ENCODE measurements around the gene MYH8.

The MYH8 gene

DNA sequence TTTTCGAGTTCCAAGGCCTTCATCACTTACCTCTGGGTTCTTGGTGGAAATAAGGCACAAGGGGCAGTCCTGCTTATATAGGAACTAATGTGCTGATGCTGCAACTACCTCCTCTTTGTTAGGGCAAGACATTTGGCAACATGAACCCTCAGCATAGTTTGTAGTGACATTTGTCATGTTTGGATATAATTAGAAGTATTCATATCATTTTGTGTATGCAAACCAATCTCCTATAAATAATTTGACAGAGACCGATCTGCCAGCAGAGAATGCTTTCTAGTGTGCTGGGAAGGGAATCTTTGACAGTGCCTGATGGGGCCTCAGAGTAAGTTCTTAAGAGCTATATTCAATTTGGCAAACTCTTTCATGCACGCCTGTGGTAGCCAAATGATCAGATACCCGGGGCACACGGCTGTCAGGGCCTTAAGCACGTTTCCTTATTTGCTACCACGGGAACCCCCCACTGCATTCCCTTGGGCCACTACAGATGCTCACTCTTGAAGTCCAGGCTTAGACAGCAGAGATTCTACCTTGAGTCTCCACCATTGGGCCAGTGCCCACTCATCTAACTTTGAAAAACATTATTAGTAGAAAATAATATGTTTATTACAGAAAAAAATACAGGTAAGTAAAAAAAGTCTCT lies at the start of gene MYH8:
MYH8 (minus strand) TSS at position 51 of the 643 bp plus-strand sequence. CDS start 1,723 bp downstream, outside the sequence.
- no peak for DNase-seq (ENCODE audit: low spot score)

DNA sequence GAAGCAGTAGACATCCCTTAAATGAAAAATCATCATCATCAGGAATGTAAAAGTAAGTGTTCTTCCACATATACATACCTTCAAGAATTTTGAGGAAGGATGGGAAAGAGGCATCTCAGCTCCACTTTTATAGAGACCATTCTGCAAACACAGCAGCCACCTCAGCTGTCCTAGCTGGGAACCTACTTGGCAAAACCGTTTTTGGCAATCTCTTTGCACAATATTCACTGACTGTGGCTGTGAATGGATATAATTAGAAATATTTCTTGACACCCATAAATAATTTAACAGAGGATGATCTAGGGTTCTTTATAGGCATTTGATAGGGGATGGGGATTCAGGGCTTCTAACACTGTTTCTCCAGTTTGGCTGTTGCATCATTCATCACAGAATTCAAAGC lies 47.7 kb upstream of the MYH8 start, which contains the start of gene MYH4:
MYH4 (minus strand) TSS at position 101 of the 400 bp plus-strand sequence. CDS start 2,814 bp downstream, outside the sequence.
- no peak for DNase-seq (ENCODE audit: low spot score)

DNA sequence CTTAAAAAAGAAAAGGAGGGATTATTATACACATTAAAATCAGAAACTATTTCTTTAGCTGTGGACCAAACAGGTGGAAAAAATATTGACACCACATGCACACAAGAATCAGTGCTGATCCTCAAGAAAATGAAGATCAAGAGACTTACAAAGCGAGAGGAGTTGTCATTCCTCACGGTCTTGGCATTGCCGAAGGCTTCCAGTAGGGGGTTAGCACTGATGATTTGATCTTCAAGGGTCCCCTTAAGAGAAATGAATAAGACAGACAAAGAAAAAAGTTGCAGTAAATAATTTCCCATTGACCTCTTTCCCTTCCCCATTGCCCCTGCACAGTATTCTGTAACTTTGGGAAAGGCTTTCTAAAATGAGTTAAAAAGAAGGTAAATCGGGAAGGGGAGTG lies 41.7 kb upstream of the MYH8 start:
- no peak for DNase-seq (ENCODE audit: low spot score)

DNA sequence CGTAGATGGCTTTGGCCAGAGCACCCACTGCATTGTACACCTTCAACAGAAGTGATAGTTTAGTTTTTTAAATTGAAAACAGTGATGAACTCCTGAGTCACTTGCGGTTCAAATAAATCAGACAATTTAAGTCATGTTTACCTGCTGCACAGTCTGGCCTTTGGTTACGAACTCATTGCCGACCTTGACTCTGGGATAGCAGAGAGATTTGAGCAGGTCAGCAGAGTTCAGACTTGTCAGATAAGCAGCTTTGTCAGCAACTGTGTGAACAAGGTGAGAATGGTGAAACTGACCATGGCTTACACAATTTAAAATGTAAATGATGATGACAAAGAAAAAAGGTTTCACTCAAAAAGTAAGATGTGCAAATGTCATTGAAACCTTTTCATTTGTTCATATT lies 38.3 kb upstream of the MYH8 start:
- DNase-seq (ENCODE audit: low spot score): peak; percentile 20

DNA sequence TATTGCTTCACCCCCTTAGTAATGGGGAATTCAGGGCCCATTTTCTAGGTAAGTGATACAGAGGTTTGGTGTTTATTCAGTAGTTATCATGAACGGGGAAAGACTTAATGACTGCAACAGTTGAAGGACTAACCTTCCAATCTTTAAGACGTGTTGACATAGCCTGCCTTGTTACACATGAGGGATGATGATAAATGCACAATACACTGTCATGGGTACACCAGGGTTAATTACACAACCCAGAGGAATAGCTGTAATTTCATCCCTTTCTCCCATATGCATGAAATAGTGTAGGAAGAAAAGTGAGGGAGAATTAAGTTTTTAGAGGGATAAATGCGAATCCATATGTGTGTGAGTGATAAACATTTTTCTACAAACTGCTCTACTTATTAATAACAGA lies 37.0 kb upstream of the MYH8 start:
- DNase-seq (ENCODE audit: low spot score): no peak

DNA sequence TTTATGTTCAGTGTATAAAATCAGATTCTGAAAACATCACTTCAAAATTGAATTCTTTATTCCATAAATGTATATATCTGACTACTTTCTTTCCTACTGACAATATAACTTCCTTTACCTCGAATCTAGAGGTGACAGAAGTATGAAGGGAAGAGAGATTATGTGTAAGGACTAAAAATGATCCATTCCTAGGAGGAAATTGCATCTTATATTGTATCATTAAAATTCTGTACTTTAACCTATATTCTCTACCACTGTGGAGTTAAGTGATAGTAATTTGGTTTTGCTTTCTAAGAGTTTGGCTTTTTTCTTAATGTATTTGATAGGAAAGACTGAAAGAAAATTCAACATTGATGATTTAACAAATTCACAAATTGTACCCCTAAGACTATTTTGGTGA lies 36.2 kb upstream of the MYH8 start:
- DNase-seq (ENCODE audit: low spot score): no peak

DNA sequence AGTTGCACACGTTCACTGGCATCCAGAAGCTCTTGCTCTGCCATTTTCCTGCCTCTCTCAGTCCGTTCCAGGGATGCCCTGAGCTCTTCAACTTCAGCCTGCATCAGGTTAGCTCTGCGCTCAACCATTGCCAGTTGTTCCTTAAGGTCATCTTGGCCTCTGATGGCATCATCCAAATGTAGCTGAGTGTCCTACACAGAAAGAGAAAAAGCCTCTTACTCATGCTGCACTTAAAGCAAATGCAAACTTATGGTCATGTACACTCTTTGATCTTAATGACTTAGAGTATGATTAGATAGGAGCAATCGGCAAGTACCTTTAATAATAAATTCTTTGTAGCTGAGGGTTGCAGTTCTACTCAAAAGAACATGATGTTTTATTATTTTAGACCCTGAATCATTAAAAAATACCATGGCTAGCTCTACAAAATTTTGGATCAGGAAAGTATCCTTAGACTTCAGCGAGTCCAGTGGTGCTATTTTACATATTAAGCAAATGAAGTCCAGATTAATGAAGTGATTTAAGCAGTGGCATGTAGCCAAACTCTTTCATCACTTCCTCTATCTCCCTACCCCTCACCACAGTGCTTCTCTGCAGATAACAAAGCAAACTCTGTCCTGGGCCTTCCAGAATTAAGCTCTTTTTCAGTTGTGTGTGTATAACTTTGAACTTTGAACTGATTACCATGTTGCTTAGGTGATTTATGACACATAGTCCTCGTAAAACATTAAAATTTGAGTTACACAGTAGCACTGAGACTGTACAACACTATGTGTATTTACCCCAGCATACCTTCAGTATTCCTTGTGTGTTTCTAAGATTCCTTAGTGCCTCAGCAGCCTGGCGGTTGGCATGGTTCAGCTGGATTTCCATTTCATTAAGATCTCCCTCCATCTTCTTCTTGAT lies 25.5 kb upstream of the MYH8 start:
- peak; percentile 38 for DNase-seq (ENCODE audit: low spot score)

DNA sequence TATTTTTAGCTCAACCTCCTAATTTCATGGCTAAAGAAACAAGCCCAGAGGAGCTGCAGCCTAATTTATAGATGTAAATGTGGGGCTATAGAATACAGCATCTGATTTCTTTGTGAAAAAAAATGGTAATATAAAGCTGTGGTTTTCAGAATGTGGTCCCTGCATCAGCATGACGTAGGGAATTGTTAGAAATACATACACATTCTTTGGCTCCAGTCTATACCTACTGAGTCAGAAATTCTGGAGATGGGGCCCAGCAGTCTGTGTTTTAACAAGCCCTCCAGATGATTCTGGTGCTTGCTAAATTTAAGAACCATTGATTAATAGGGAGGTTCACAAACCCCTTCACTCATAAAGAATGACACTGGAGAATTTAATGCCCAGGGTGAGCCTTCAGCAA lies 18.1 kb upstream of the MYH8 start:
- DNase-seq (ENCODE audit: low spot score): no peak

DNA sequence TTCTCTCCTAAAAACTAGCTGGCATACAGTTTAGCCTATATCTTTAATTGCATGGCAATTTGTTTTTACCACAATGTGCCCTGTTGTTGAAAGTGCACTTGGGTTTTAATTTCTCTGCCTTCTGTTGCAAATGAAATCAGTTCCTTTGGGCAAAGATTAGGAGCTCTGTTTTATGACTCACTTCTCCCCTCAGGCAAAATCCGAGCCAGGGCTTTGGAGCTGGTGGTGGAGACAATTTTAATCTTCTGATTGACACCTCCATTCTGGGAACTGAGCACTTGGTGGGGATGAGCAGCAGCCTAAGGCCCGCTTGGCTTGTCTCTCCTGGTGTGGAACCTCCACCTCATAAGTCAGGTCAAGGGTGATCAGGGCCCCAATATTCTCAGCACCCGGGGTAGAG lies 13.3 kb upstream of the MYH8 start:
- DNase-seq (ENCODE audit: low spot score): no peak

DNA sequence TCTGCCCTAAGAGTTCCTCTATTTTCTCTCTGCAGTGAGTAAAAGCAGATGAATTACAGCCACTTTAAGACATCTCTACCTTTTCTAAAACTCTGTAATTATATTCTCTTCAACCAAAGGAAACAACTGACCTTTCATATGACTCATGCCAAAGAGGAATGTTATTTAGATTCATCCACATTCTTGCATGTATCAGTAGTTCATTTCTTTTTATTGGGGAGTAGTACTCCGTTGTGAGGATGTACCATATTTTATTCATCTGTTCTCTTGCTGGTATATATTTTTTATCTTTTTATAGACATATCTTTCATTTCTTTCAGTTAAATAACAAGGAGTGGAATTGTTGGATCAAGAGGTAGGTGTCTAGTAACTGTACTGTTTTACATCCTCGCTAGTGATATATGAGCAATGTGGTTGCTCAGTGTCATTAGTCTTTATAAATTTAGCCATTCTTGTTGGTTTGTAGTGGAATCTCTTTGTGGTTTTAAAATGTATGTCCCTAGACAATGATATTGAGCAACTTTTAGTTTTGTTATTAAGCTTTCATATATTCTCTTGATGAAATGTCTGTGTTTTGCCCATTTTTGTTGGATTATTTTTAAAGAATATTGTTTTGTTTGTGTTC lies 7.8 kb upstream of the MYH8 start:
- no peak for DNase-seq (ENCODE audit: low spot score)

DNA sequence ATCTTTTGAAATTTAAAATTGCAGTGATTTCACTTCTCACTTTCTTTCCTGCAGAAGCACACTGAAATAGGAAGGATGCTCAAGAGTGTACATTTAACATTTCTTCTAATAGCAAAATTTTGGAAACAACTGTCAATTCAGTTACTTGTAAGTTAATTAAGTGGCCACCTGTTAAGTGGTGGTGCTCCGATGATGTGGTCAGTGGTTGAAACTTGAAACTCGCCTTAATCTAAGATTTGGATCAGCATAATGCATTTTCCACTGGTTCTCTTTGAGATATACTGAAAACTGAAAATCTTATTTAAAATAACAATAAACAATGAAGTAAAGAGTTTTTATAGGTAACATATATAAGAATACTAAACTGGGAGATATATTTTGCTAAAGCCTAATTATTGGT lies 7.0 kb upstream of the MYH8 start:
- DNase-seq (ENCODE audit: low spot score): no peak

DNA sequence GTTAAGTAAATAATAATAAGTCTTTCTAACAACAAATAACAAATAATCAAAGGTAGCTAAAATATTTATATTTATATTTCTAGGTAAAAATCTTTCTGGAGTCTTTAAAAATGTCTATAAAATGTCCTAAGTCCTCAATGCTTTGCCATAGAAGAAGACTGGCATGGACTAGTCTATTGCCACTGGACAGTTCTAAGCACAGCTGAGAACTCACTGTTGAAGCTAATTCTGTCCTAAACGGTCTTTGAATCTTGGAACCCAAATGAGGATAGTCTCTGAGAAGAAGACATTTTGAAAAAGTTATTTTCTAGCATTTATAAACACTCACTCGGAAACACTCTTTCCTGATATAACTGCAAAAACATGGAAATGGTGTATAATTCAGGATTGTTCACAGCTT lies 539 bp downstream of the MYH8 start:
- no peak for DNase-seq (ENCODE audit: low spot score)

DNA sequence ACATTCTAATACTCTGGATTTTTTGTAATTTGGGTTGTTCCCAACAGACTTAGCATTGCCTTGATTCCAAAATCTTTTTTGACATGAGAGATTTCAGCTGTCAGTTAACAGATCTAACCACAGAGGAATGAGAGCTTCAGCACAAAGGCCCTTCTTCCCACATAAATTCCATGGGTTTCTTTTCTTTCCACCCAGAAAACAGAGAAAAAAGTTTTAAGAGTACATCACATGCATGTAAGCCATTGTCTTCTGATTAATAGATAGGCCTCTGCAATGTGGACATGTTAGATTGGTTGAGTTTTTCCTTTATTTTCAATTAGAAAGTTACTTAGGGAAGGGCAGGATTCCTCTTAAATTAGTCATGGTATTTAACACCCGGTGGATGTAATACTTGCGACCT lies 939 bp downstream of the MYH8 start:
- no peak for DNase-seq (ENCODE audit: low spot score)

DNA sequence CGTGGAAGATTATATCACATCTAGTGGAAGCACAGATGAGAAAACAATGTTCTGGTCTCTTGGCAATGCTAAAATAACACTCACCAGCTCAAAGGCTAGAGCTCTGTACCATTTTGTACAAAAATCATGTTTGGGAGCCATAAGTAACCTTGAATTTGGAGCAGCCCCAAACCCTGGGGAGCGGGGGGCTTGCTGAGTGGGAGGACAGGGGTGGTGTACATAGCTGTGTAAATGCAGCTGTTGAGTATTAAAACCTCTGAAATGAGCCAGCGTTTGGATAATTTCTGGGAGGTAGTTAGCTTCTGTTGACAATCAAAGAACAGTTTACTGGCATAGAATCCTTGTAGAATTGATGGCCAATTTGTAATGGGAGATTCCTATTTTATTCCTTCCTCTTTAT lies 4.3 kb downstream of the MYH8 start:
- no peak for DNase-seq (ENCODE audit: low spot score)

DNA sequence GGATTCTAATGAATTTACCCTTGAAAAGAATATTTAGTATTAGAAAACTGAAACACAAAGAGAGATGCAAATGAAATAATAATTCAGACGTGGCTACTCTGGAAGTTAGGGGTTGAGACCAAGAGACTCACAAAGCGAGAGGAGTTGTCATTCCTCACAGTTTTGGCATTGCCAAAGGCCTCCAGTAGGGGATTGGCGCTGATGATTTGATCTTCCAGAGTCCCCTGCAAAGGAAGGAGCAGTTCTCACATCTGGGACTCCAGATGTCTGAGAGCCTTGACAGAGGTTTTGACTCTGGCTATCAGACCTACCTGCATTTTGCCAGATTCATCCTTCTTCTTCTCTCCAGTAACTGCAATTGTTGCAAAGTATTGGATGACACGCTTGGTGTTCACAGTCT lies 6.6 kb downstream of the MYH8 start:
- no peak for DNase-seq (ENCODE audit: low spot score)

DNA sequence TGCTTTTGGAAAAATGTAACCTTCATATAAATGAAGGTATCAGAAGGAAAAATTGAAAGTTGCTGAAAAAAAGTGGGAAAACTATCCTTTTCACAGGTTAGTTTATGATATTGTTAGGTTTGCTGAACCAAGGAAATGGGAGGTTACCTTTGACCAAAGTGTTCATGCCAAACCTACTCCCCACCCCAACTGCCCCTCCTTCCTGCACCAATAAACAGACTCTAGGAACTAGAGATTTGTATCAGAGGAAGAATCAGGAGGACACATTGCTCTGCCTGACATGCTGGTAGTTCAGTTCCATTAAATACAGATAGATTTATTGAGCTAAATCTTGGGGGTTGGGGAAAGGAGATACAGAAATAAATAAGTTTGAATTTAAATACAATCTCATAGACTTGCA lies 18.2 kb downstream of the MYH8 start:
- no peak for DNase-seq (ENCODE audit: low spot score)

DNA sequence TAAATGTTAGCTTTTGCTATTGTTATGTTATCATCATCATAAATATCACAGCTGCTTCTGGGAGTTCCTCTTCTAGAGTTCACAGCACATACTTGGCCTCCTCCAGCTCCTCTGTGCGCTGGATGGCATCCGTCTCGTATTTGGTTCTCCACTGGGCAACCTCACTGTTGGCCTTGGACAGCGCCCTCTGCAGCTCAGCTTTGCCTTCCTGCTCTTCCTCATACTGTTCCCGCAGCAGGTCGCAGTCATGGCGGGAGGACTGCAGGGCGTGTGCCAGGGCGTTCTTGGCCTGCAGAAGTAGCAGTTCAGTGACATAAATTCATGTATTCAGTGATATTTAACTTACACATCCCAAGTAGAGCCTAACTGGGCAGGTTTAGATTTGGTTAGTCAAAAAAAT lies 23.4 kb downstream of the MYH8 start:
- DNase-seq (ENCODE audit: low spot score): no peak

DNA sequence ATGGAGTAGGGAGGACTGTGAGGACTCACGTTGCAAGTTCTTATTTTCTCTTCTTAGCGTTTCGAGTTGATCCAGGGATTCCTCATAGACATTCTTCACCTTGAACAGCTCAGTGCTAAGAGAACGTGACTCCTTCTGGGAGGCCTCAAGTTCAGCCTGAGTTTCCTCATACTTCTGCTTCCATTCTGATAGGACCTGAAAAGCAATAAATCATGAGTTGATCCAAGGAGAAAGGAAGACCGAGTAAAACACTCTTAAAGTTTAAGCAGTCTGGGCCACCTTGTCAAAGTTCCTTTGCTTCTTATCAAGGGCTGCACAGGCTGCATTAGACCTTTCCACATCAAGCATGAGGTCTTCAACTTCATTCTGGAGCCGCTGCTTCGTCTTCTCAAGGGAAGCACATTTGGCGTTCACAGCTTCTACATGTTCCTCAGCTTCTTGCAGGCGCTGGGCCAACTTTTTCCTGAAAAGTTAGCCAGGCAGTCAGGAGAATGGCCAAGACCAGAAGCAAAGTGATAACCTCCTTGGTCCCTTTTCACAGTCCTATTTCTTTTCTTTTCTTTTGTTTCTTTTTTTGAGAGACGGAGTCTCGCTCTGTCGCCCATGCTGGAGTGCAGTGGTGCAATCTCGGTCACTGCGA lies 25.1 kb downstream of the MYH8 start:
- DNase-seq (ENCODE audit: low spot score): no peak

DNA sequence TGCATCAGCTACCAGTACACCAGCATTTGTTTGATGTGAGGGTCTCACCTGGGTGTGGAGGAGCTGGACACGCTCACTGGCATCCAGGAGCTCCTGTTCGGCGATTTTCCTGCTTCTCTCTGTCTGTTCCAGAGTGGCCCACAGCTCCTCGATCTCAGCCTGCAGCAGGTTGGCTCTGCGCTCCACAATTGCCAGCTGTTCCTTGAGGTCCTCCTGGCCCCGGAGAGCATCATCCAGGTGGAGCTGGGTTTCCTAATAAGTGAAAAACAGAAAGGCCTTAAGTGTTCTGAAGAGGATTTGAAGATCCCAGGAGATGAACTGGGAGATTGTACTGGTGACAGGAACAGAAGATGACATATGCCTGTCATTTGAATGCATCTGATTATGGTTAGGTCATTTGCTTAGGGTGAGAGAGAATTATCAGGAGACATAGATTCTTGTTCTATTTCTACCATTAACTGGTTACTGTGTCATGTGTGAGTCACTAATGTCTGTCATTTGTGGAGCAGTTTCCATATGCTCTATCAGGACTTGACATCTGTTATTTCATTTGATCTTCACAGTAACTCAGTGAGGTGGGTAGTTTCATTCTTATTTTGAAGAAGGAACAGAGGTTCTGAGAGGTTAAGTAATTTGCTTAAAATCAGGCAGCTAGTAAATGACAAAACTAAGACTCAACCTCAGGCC lies 27.4 kb downstream of the MYH8 start:
- DNase-seq (ENCODE audit: low spot score): no peak

DNA sequence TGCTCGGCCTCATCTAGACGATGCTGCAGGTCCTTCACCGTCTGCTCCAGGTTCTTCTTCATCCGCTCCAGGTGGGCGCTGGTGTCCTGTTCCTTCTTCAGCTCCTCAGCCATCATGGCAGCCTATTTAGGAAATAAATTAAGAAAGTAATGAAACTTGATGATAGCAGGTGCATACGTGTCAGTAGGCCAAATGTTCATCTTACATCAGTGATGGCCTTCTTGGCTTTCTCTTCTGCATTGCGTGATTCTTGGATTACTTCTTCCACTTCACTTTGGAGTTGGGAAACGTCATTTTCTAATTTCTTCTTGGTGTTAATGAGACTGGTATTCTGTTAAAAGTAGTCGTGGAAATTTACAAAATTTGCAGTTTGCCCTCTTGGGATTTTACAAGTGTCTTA lies 28.9 kb downstream of the MYH8 start:
- no peak for DNase-seq (ENCODE audit: low spot score)

DNA sequence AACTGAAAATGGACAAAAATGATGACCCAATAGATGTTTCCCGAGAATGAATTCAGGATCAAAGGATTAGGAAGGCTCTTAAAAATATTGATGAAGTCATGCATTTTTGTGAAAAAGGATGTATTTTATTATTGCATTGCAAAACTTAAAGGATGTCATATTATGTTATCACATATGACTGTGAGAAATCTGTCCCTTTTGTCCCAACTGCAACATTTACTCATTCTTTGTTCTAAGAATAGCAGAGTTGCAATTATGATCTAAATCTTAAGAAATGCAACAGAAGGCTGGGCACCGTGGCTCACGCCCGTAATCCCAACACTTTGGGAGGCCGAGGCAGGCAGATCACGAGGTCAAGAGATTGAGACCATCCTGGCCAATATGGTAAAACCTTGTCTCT lies 35.9 kb downstream of the MYH8 start:
- no peak for DNase-seq (ENCODE audit: low spot score)

DNA sequence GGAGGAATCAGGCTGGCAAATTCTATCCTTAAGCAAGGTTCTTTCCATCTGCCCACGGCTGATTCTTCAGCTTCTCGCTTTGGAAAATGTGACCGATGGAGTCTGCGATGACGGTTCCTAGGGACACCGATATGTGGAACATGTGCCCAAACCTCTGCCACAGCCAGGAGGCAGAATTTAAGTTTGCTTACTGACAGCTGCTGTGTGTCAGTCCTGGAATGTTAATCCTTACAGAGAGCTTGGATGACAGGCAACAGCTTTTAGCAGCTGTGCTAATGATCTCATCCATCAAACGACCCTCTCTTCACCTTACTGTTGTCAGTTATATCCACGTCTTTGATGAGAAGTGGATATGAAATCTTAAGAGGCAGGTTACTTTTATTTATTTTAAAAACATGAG lies 37.6 kb downstream of the MYH8 start:
- no peak for DNase-seq (ENCODE audit: low spot score)

Data from HuH-7 (cell line).